Measurements from ENCODE around the gene RCAN2.

The RCAN2 gene

GRCh38 chr6:46302176-46302575 is 189.1 kb downstream of the RCAN2 start:
- TF ChIP-seq TCF4 (CRISPR knock-in tag; IDR thresholded peaks at IDR 0.05; ENCODE audit: borderline replicate concordance), result no peak
- no peak for TF ChIP-seq PATZ1 (CRISPR knock-in tag; IDR thresholded peaks at IDR 0.05; ENCODE audit: borderline replicate concordance)
- no peak for TF ChIP-seq CSDC2 (CRISPR knock-in tag; IDR thresholded peaks at IDR 0.05)
- no peak for TF ChIP-seq ZNF70 (CRISPR knock-in tag; IDR thresholded peaks at IDR 0.05)
- TF ChIP-seq ISL1 (CRISPR knock-in tag; IDR thresholded peaks at IDR 0.05), result no peak
- TF ChIP-seq ARNTL (CRISPR knock-in tag; IDR thresholded peaks at IDR 0.05; ENCODE audit: borderline replicate concordance, low read depth), result no peak
- TF ChIP-seq GLIS3 (CRISPR knock-in tag; IDR thresholded peaks at IDR 0.05), result no peak
- TF ChIP-seq BACH2 (CRISPR knock-in tag; IDR thresholded peaks at IDR 0.05; ENCODE audit: borderline replicate concordance), result no peak
- no peak for TF ChIP-seq POU6F1 (CRISPR knock-in tag; IDR thresholded peaks at IDR 0.05; ENCODE audit: borderline replicate concordance, low read depth)
- no peak for TF ChIP-seq RARB (CRISPR knock-in tag; IDR thresholded peaks at IDR 0.05)
- no peak for TF ChIP-seq OSR1 (CRISPR knock-in tag; IDR thresholded peaks at IDR 0.05)
- no peak for TF ChIP-seq CSRNP3 (CRISPR knock-in tag; IDR thresholded peaks at IDR 0.05)
- TF ChIP-seq ZC3H10 (CRISPR knock-in tag; IDR thresholded peaks at IDR 0.05), result no peak
- ATAC-seq, result no peak

- TF ChIP-seq ARNTL (CRISPR knock-in tag; IDR thresholded peaks at IDR 0.05; ENCODE audit: borderline replicate concordance, low read depth), result no peak
- no peak for TF ChIP-seq TOX (CRISPR knock-in tag; IDR thresholded peaks at IDR 0.05; ENCODE audit: borderline replicate concordance)
- no peak for ATAC-seq
These were observed 192.0 kb downstream of the RCAN2 start for GRCh38 chr6:46299253-46299652.

- no peak for TF ChIP-seq GLIS3 (CRISPR knock-in tag; IDR thresholded peaks at IDR 0.05)
- no peak for TF ChIP-seq ZNF8 (CRISPR knock-in tag; IDR thresholded peaks at IDR 0.05)
- TF ChIP-seq ZFP3 (CRISPR knock-in tag; IDR thresholded peaks at IDR 0.05), result no peak
- no peak for TF ChIP-seq TOX (CRISPR knock-in tag; IDR thresholded peaks at IDR 0.05; ENCODE audit: borderline replicate concordance)
- no peak for TF ChIP-seq TSHZ2 (CRISPR knock-in tag; IDR thresholded peaks at IDR 0.05)
- TF ChIP-seq ISL1 (CRISPR knock-in tag; IDR thresholded peaks at IDR 0.05), result no peak
- no peak for TF ChIP-seq RARB (CRISPR knock-in tag; IDR thresholded peaks at IDR 0.05)
- TF ChIP-seq ZFP30 (CRISPR knock-in tag; IDR thresholded peaks at IDR 0.05), result no peak
- no peak for TF ChIP-seq POU6F1 (CRISPR knock-in tag; IDR thresholded peaks at IDR 0.05; ENCODE audit: borderline replicate concordance, low read depth)
- no peak for TF ChIP-seq CSRNP3 (CRISPR knock-in tag; IDR thresholded peaks at IDR 0.05)
- TF ChIP-seq CSDC2 (CRISPR knock-in tag; IDR thresholded peaks at IDR 0.05), result no peak
- TF ChIP-seq ZC3H10 (CRISPR knock-in tag; IDR thresholded peaks at IDR 0.05), result no peak
- no peak for TF ChIP-seq SNAI2 (CRISPR knock-in tag; IDR thresholded peaks at IDR 0.05)
- no peak for TF ChIP-seq PATZ1 (CRISPR knock-in tag; IDR thresholded peaks at IDR 0.05; ENCODE audit: borderline replicate concordance)
- TF ChIP-seq OSR1 (CRISPR knock-in tag; IDR thresholded peaks at IDR 0.05), result no peak
- no peak for TF ChIP-seq ESRRG (CRISPR knock-in tag; IDR thresholded peaks at IDR 0.05)
- no peak for TF ChIP-seq TCF4 (CRISPR knock-in tag; IDR thresholded peaks at IDR 0.05; ENCODE audit: borderline replicate concordance)
- TF ChIP-seq CREB5 (CRISPR knock-in tag; IDR thresholded peaks at IDR 0.05; ENCODE audit: low read depth), result no peak
- no peak for TF ChIP-seq ARNTL (CRISPR knock-in tag; IDR thresholded peaks at IDR 0.05; ENCODE audit: borderline replicate concordance, low read depth)
- no peak for TF ChIP-seq ZNF565 (CRISPR knock-in tag; conservative IDR thresholded peaks at IDR 0.05; ENCODE audit: low read depth)
These were observed 194.7 kb downstream of the RCAN2 start for GRCh38 chr6:46296586-46296985.

More at GRCh38 chr6:46296586-46296985, 194.7 kb downstream of the RCAN2 start:
- ATAC-seq, result no peak

Data from SK-N-SH treated with all-trans-retinoic acid at 6 μM for 48 hours (cell line).